A673 (cell line): ENCODE measurements around the gene TRAF5. TPM values are rescaled to one million over a fixed set of nuclear protein-coding genes. Genes with fewer than 3 reads are reported as not detected.

Experiments used
- BruUV-seq: library from RNA; stranded (reverse); fragments of 400-500 nt; replicated peaks from 2 replicates; lab custom pipeline; 2021; lab: Mats Ljungman, UMichigan
- CTCF ChIA-PET: fragments of 300-600 bp; sonication (Branson Sonifier 250); formaldehyde crosslinking; loops from one replicate; lab custom pipeline; 2022; ENCODE audit warnings: antibody characterized with exemption; lab: Charles Lee
- POLR2A ChIA-PET: fragments of 300-600 bp; sonication (Branson Sonifier 250); formaldehyde crosslinking; loops from one replicate; lab custom pipeline; 2022; ENCODE audit warnings: antibody characterized with exemption; ENCODE audit not compliant: low non-redundant PET; lab: Charles Lee
- DNase-seq: peaks from one replicate; pipeline ENCODE4 v3.0.0-alpha.2; 2015; ENCODE audit warnings: low spot score
- H3K27ac ChIP-seq: fragments of 200-600 bp; sonication (generic); 2 replicates; pipeline ENCODE4 v1.5.1; 2016; ENCODE audit warnings: mixed run types, low read depth, mild to moderate bottlenecking, mixed read lengths, antibody characterized with exemption, low read length; ENCODE audit not compliant: poor library complexity, severe bottlenecking
- H3K27me3 ChIP-seq: fragments of 200-600 bp; sonication (generic); replicated peaks from 2 replicates; pipeline ENCODE4 v1.6.1; 2017; ENCODE audit warnings: mixed run types, low read depth, mild to moderate bottlenecking, mixed read lengths, antibody characterized with exemption, low read length; ENCODE audit not compliant: insufficient read depth, poor library complexity
- H3K36me3 ChIP-seq: fragments of 200-600 bp; sonication (generic); 2 replicates; pipeline ENCODE4 v1.6.1; 2016; ENCODE audit warnings: mixed run types, mild to moderate bottlenecking, mixed read lengths, antibody characterized with exemption, low read length; ENCODE audit not compliant: insufficient read depth, poor library complexity, severe bottlenecking
- H3K4me1 ChIP-seq: fragments of 200-600 bp; sonication (generic); 2 replicates; pipeline ENCODE4 v1.6.1; 2017; ENCODE audit warnings: mixed run types, mild to moderate bottlenecking, mixed read lengths, antibody characterized with exemption, low read length; ENCODE audit not compliant: insufficient read depth, poor library complexity, severe bottlenecking
- H3K4me3 ChIP-seq: fragments of 200-600 bp; sonication (generic); 2 replicates; pipeline ENCODE4 v1.5.1; 2016; ENCODE audit warnings: low read depth, mixed run types, mild to moderate bottlenecking, mixed read lengths, low read length; ENCODE audit not compliant: poor library complexity, severe bottlenecking
- H3K9me3 ChIP-seq: fragments of 200-600 bp; sonication (generic); 2 replicates; pipeline ENCODE4 v1.6.1; 2016; ENCODE audit warnings: mixed run types, low read depth, mild to moderate bottlenecking, mixed read lengths, antibody characterized with exemption, low read length; ENCODE audit not compliant: poor library complexity, severe bottlenecking
- EZH2 ChIP-seq: fragments of 200-600 bp; sonication (generic); IDR thresholded peaks from 2 replicates; pipeline ENCODE4 v1.6.1; 2017; ENCODE audit warnings: borderline replicate concordance, low read depth, mild to moderate bottlenecking, mixed read lengths, antibody characterized with exemption, low read length; ENCODE audit not compliant: poor library complexity, severe bottlenecking
- intact Hi-C: fragments of 100-400 bp; cut with micrococcal nuclease; formaldehyde crosslinking; loops from one replicate; pipeline ENCODE4 v1.10.0; 2022; ENCODE audit not compliant: unreplicated experiment
- total RNA-seq: library from RNA; stranded (reverse); gene quantifications from 2 replicates; pipeline ENCODE4 v1.2.3, GENCODE V29; 2021
- TF ChIP-seq, protein P1 (sequence below): fragments of 300-800, 200-600 bp; sonication (generic); conservative IDR thresholded peaks from 2 replicates; pipeline ENCODE4 v1.5.1; 2017; ENCODE audit warnings: low read depth, mild to moderate bottlenecking, antibody characterized with exemption, low read length, moderate library complexity, mixed read lengths

TRAF5 gene
- total RNA-seq, 1 experiment from 2014 or later: 7.1 TPM

DNA sequence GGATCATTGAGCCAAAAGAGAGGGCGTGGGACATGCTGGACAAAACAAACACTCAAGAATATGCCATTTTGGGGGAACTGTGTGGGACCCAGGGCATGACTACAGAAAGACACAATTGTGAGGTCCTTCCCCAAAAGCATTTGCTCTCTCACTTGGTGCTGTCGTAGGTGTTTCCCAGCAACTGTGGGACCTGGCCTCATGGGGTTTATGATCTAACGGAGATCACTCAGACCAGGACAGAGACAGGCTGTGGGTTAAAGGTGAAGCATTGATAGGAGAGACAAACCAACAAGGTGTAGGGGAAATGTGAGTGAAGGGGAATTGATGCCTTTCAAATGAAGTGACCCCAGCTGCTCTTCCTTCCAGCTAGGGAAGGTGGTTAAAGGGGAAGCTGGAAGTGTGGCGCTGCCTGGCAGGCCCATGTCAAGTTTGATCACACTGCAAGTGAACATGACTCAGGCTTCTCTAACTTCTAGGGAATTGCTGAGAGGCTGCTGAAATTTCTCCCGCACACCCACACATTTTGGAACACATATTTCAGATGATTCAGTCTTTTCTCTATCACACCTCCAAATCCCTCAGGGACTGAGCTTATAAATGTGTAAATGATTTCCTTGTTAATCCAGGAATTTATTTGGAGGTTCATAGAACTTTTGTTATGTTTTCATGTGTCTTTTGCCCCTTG, 30.2 kb downstream of the TRAF5 start:
- intact Hi-C loops: no loop called here
- H3K9me3 ChIP-seq: no peaks in the 10 kb centered on the region
- POLR2A ChIA-PET: no interaction called here
- CTCF ChIA-PET: no interaction called here
- H3K4me3 ChIP-seq: no peak overlapping the region
- H3K36me3 ChIP-seq: no peaks in the 10 kb centered on the region
- BruUV-seq: no TSS peak
- H3K27me3 ChIP-seq: no peaks in the 10 kb centered on the region
- no peak for TF ChIP-seq EZH2
- TF ChIP-seq, protein P1, sequence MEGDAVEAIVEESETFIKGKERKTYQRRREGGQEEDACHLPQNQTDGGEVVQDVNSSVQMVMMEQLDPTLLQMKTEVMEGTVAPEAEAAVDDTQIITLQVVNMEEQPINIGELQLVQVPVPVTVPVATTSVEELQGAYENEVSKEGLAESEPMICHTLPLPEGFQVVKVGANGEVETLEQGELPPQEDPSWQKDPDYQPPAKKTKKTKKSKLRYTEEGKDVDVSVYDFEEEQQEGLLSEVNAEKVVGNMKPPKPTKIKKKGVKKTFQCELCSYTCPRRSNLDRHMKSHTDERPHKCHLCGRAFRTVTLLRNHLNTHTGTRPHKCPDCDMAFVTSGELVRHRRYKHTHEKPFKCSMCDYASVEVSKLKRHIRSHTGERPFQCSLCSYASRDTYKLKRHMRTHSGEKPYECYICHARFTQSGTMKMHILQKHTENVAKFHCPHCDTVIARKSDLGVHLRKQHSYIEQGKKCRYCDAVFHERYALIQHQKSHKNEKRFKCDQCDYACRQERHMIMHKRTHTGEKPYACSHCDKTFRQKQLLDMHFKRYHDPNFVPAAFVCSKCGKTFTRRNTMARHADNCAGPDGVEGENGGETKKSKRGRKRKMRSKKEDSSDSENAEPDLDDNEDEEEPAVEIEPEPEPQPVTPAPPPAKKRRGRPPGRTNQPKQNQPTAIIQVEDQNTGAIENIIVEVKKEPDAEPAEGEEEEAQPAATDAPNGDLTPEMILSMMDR: no peak
- peak; percentile 31 for DNase-seq
- H3K27ac ChIP-seq: no peak overlapping the region
- no peaks in the 10 kb centered on the region for H3K4me1 ChIP-seq

DNA sequence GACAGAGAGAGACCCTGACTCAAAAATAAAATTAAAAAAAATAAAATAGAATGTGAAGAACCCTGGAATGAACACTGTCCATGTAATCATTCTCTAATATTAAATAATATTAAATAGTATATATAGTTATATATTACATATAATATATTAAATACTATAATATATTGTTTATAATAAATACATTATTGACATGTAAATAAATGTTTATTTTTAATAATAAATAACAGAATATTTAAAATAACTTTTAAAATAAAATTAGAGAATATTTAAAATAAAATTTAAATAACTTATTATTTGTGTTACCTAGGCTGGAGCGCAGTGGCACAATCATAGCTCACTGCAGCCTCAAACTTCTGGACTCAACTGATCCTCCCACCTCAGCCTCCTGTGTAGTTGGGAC, 32.1 kb downstream of the TRAF5 start:
- no TSS peak for BruUV-seq
- no peaks in the 10 kb centered on the region for H3K9me3 ChIP-seq
- DNase-seq: no peak
- no peaks in the 10 kb centered on the region for H3K36me3 ChIP-seq
- H3K4me1 ChIP-seq: no peaks in the 10 kb centered on the region
- H3K27ac ChIP-seq: no peak overlapping the region
- intact Hi-C loops: no loop called here
- ChIA-PET POLR2A (no interaction called here), CTCF (interaction anchor here (0.7 kb wide), 1 partner anchor 26 kb away, joined by 5 read pairs; no protein-coding TSS in a partner anchor)
- no peak for TF ChIP-seq EZH2
- TF ChIP-seq, protein P1: no peak
- no peak overlapping the region for H3K4me3 ChIP-seq
- H3K27me3 ChIP-seq: no peaks in the 10 kb centered on the region

DNA sequence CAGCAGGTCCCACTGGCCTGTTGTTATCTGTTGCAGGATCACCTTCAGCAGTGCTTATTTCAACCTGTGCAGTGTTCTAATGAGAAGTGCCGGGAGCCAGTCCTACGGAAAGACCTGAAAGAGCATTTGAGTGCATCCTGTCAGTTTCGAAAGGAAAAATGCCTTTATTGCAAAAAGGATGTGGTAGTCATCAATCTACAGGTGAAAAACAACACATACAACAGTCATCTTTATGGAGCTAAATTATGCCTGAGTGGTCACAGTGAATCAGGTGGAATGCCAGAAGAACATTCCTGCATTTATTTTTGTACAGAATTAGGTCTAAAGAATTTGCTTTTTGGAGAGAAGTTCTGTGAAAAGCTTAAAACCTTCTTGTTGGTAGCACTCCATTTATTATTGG, 33.2 kb downstream of the TRAF5 start:
- H3K36me3 ChIP-seq: no peaks in the 10 kb centered on the region
- ChIA-PET POLR2A (interaction anchor here (0.7 kb wide), 1 partner anchor 475 kb away, joined by 5 read pairs; no protein-coding TSS in a partner anchor), CTCF (no interaction called here)
- BruUV-seq: no TSS peak
- TF ChIP-seq, protein P1: no peak
- TF ChIP-seq EZH2: no peak
- H3K4me3 ChIP-seq: no peak overlapping the region
- H3K9me3 ChIP-seq: no peaks in the 10 kb centered on the region
- no peaks in the 10 kb centered on the region for H3K27me3 ChIP-seq
- intact Hi-C loops: no loop called here
- no peak for DNase-seq
- no peak overlapping the region for H3K27ac ChIP-seq
- H3K4me1 ChIP-seq: no peaks in the 10 kb centered on the region
